Activated CD4-positive, CD25-positive, alpha-beta regulatory T cell treated with anti-CD3 and anti-CD28 coated beads, Interleukin-2, amount 50 U/mL, for 72 hours (primary cell): ENCODE data around the gene STX4.

Experiments
- DNase-seq: peaks from one replicate; pipeline ENCODE4 v3.0.0; 2021

The STX4 gene

GRCh38 chr16:31085411-31085810 is 52.1 kb downstream of the STX4 start:
- DNase-seq = no peak

- DNase-seq = no peak
Observed at GRCh38 chr16:31085873-31086628, 52.7 kb downstream of the STX4 start.

- DNase-seq = no peak
Observed at GRCh38 chr16:31086629-31086906, 53.2 kb downstream of the STX4 start.

GRCh38 chr16:31087481-31087880 is 54.1 kb downstream of the STX4 start:
- no peak for DNase-seq

GRCh38 chr16:31087971-31088370 is 54.6 kb downstream of the STX4 start:
- DNase-seq = no peak

- no peak for DNase-seq
Observed at GRCh38 chr16:31088459-31089183, 55.3 kb downstream of the STX4 start, which contains the start of gene PRSS53. PRSS53 (minus strand) TSS chr16:31088943; CDS start chr16:31088809, 134 bp downstream.

GRCh38 chr16:31089199-31089598 is 55.8 kb downstream of the STX4 start:
- DNase-seq = no peak
